Coronary artery (tissue), 2 donors: ENCODE data around the gene ABCB1.

Experiments used
- DNase-seq: peaks from one replicate; pipeline ENCODE4 v3.0.0-alpha.2; 2017; ENCODE audit warnings: low spot score
- H3K27ac ChIP-seq, 2 donors: fragments of 200-600 bp; sonication (generic); one replicate each; pipeline ENCODE4 v1.5.1; 2016 to 2019
- H3K4me3 ChIP-seq: fragments of 200-600 bp; sonication (generic); 2 replicates; pipeline ENCODE4 v1.5.1; 2016; ENCODE audit warnings: mild to moderate bottlenecking, moderate library complexity
- TF ChIP-seq, protein P1 (sequence below): fragments of 200-600 bp; sonication (generic); IDR thresholded peaks from one replicate; pipeline ENCODE4 v1.5.1; 2019; ENCODE audit warnings: antibody characterized with exemption

ABCB1 gene

DNA sequence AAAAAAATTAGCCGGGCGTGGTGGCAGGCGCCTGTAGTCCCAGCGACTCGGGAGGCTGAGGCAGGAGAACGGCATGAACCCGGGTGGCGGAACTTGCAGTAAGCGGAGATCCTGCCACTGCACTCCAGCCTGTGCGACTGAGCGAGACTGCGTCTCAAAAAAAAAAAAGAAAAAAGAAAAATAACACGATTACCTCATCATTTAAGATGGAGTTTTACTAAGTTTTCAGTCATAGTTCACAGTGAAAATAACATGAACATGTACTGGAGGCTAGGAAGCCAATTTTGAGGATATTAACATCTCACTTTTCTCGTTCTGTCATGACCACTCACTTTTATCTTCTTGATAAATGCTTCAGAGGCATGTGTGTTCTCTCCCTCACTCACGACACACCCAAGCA lies 24.4 kb upstream of the ABCB1 start:
- H3K4me3 ChIP-seq, result no peak overlapping the region
- no peak for DNase-seq
- no peak overlapping the region for H3K27ac ChIP-seq
- TF ChIP-seq, protein P1, sequence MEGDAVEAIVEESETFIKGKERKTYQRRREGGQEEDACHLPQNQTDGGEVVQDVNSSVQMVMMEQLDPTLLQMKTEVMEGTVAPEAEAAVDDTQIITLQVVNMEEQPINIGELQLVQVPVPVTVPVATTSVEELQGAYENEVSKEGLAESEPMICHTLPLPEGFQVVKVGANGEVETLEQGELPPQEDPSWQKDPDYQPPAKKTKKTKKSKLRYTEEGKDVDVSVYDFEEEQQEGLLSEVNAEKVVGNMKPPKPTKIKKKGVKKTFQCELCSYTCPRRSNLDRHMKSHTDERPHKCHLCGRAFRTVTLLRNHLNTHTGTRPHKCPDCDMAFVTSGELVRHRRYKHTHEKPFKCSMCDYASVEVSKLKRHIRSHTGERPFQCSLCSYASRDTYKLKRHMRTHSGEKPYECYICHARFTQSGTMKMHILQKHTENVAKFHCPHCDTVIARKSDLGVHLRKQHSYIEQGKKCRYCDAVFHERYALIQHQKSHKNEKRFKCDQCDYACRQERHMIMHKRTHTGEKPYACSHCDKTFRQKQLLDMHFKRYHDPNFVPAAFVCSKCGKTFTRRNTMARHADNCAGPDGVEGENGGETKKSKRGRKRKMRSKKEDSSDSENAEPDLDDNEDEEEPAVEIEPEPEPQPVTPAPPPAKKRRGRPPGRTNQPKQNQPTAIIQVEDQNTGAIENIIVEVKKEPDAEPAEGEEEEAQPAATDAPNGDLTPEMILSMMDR, result no peak

DNA sequence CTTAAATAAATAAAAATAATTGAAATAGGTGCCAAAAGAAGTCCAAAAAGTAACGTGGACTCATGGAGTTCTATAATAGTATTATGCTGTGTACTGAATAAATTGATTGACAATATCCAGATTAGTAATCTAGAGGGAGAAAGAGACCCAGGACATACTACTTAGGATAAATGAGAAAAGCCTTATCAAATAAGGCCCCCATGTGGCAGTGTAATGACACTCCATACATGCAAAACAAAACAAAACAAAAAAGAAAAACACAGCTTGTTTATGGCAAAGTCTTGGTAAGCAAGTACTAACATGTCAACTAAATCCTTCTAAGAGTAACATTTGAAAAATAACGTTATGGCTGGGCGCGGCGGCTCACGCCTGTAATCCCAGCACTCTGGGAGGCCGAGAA lies 23.9 kb upstream of the ABCB1 start:
- no peak for DNase-seq
- Histone ChIP-seq H3K4me3 (no peak overlapping the region), H3K27ac (no peak overlapping the region)
- TF ChIP-seq, protein P1, result no peak

DNA sequence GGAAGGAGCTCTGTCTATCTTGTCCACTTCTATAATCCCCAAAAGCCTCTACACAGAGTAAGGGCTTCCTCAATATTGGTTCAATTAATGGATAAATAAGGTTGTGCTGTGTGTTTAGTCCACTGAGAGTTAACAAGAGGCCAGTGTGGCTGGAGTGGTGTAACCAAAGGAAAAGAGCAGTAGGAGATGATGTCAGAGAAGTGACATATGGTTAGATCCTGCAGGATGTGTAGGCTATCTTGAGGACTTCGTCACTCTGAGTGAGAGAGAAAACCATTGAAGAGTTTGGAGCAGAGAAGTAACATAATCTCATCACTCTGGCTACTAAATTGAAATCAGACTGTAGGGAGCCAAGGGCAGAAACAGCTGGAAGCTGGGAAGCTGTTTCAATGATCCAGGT lies 14.5 kb upstream of the ABCB1 start:
- Histone ChIP-seq H3K4me3 (no peak overlapping the region), H3K27ac (no peak overlapping the region)
- DNase-seq, result no peak
- TF ChIP-seq, protein P1, result no peak

DNA sequence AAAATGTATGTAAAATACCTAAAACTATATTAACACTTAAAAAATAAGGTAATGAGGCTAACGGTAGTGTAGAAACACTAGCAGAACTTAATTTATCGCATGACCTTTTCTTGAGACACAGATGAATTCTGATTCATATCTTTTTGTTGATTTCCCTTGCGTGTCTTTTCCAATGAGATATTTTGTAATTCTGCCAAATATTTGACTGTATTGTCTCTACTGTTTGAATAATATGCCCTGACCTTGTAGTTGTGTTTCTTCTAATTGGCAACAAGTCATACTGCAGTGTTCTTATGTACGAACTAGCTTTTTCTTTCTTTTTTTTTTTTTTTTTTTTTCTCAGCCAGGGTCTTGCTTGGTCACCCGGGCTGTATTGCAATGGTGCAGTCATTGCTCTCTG lies 9.2 kb upstream of the ABCB1 start:
- H3K4me3 ChIP-seq, result no peak overlapping the region
- no peak for DNase-seq
- TF ChIP-seq, protein P1, result no peak
- no peak overlapping the region for H3K27ac ChIP-seq

DNA sequence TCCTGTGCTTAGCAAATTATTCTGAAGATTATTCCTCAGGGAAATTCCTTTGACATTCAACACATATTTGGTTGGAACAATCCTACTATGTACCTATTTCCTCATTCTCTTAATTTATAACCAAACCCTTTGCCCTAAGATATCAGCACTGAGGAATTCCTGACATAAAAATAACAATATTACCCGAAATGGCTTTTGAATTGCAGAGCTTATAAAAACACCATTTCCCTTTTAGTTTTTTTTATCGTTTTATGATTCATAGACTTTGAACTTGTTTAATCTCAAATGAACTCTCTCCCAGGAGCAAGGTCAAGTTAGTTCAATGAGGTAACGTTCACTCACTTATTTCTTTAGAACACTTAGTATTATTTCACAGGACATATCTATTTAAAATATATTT lies 7.7 kb upstream of the ABCB1 start:
- H3K4me3 ChIP-seq, result no peak overlapping the region
- TF ChIP-seq, protein P1, result no peak
- H3K27ac ChIP-seq, result no peak overlapping the region
- DNase-seq, result no peak

DNA sequence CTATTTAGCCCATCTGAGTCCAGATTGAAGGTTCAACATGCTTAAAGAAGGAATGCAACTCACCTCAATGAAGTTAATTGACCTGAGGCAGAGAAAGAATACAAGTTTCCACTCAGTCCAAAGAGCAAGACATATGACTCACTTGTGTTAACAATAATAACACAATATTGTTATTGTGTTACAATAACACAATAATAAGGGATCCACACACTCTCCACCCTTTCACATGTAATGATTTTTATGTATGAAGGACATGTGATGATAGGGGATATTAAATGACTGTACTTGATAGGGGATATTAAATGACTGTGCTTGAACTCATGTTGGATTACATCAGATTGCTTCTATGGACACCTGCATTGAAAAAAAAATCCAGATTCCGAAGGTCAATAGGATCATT lies 3.6 kb upstream of the ABCB1 start:
- DNase-seq, result no peak
- Histone ChIP-seq H3K27ac (no peak overlapping the region), H3K4me3 (no peak overlapping the region)
- TF ChIP-seq, protein P1, result no peak

DNA sequence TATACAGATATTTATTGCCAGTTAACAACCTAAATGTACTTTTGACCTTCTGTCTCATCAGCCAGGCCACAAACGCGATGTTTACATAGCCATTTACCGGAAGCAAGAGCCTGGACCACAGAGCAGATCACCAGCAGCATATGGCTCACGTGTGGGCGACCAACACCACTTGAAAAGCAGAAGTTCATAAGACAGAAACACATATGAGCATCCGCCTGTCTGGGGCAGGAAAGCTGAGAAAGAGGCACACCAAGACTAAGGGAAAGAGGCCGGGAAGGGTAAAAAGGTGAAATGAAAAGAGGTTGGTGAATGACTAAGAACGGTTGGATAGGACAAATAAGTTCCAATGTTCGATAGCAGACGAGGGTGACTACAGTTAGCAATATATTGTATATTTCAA lies 1.3 kb downstream of the ABCB1 start:
- Histone ChIP-seq H3K27ac (no peak overlapping the region), H3K4me3 (no peak overlapping the region)
- no peak for DNase-seq
- TF ChIP-seq, protein P1, result no peak
